ENCODE results near the gene CYTL1. TPM values are rescaled to one million over a fixed set of nuclear protein-coding genes. Genes with fewer than 3 reads are reported as not detected.

Gene CYTL1
- total and polyA plus RNA-seq, 2 of the 4 experiments (the other 2 are of a cell fraction) = 1.3 to 7.4 TPM

DNA sequence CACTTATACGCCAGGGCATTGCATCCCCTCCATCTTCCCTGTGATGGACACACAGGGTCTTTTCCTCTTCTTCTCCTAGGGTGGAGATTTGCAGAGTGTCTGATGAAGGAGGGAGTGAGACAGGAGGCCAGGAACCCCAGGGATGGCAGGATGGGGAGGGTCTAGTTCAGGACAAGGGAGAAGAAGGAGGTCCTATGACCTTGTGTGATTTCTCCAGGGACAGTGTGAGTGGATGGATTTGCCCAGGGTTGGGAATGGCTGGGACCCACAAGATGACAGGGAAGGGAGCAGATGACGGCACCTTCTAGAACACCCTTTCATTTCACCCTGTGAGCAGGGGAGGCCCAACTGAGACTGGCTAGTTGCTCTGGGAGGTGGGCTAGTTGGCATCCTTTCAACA lies 34.2 kb downstream of the CYTL1 start:
- CTCF ChIA-PET = no interaction called here

More for the DNA sequence above, 34.2 kb downstream of the CYTL1 start:
- no peak overlapping the region for H3K4me3 ChIP-seq (ENCODE audit: insufficient read depth, low read depth, low read length)
- DNase-seq = no peak
- H3K56ac ChIP-seq (ENCODE audit: extremely low read depth, insufficient read depth, low read length) = no peak overlapping the region
- H3K14ac ChIP-seq (replicated peaks; ENCODE audit: low read depth, low read length) = no peak overlapping the region
- no peak overlapping the region for H2BK15ac ChIP-seq (ENCODE audit: low read depth, low read length)
- H3K4me1 ChIP-seq (ENCODE audit: control insufficient read depth, insufficient read depth, low read length) = no peaks in the 10 kb centered on the region; the same call in 1 of the 2 replicates
- BruUV-seq (replicated peaks) = no TSS peak
- dilution Hi-C loops (cut with HindIII; ENCODE audit: low sequenced_read_pairs, unreplicated experiment) = no loop called here
- H3K79me1 ChIP-seq (ENCODE audit: low read depth in 1 of 2, low read length in 2 of 2) = no peaks in the 10 kb centered on the region
- no peaks in the 10 kb centered on the region for H3K9me1 ChIP-seq (ENCODE audit: insufficient read depth, low read length)
- no peak overlapping the region for H3K4me2 ChIP-seq (ENCODE audit: low read depth, low read length)
- no peak for TF ChIP-seq RFX5 (IDR thresholded peaks at IDR 0.05; ENCODE audit: low read depth, low read length)
- no peak for TF ChIP-seq SMC3 (IDR thresholded peaks at IDR 0.05; ENCODE audit: low read depth, low read length)
- no peak for TF ChIP-seq MXI1 (IDR thresholded peaks at IDR 0.05; ENCODE audit: borderline replicate concordance, low read depth, low read length)
- no peak for TF ChIP-seq CEBPB (IDR thresholded peaks at IDR 0.05; ENCODE audit: low read depth, low read length)
- no peak for TF ChIP-seq FOS (IDR thresholded peaks at IDR 0.05; ENCODE audit: low read depth, low read length)
- no peak for TF ChIP-seq MAFK (IDR thresholded peaks at IDR 0.05; ENCODE audit: low read depth, low read length)
- TF ChIP-seq, protein P1, sequence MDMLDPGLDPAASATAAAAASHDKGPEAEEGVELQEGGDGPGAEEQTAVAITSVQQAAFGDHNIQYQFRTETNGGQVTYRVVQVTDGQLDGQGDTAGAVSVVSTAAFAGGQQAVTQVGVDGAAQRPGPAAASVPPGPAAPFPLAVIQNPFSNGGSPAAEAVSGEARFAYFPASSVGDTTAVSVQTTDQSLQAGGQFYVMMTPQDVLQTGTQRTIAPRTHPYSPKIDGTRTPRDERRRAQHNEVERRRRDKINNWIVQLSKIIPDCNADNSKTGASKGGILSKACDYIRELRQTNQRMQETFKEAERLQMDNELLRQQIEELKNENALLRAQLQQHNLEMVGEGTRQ (IDR thresholded peaks at IDR 0.05; ENCODE audit: low read depth, low read length) = no peak
- no peak for TF ChIP-seq POLR2A (IDR thresholded peaks at IDR 0.05; ENCODE audit: low read depth, low read length)
- TF ChIP-seq CHD1 (IDR thresholded peaks at IDR 0.05; ENCODE audit: low read depth, low read length) = no peak
- H2BK20ac ChIP-seq (ENCODE audit: low read depth, low read length) = no peak overlapping the region
- H4K20me1 ChIP-seq (ENCODE audit: insufficient read depth, low read length) = no peaks in the 10 kb centered on the region
- no peaks in the 10 kb centered on the region for H3K36me3 ChIP-seq (ENCODE audit: control insufficient read depth, insufficient read depth, low read length)
- no peak overlapping the region for H3K9ac ChIP-seq (ENCODE audit: low read depth, low read length)
- H3K27ac ChIP-seq (ENCODE audit: insufficient read depth, low read length) = no peak overlapping the region
- H2BK120ac ChIP-seq (ENCODE audit: low read depth, low read length) = no peak overlapping the region
- no peak overlapping the region for H2AK5ac ChIP-seq (ENCODE audit: low read depth, low read length)
- no peak overlapping the region for H3K18ac ChIP-seq (ENCODE audit: low read depth, low read length)
- no peak overlapping the region for H4K91ac ChIP-seq (ENCODE audit: insufficient read depth, low read depth, low read length)
- in situ Hi-C loops (cut with MboI; ENCODE audit: low sequenced_read_pairs) = no loop called here
- no peak for ATAC-seq (ENCODE audit: low read depth)
- H3K4ac ChIP-seq (ENCODE audit: low read depth, low read length) = no peak overlapping the region
- H4K5ac ChIP-seq (ENCODE audit: low read depth, low read length) = no peak overlapping the region
- no peak overlapping the region for H2AFZ ChIP-seq (replicated peaks; ENCODE audit: low read length, poor library complexity)
- peaks cover 14% of the 10 kb centered on the region for H3K27me3 ChIP-seq (ENCODE audit: control insufficient read depth, insufficient read depth, low read length)
- H3K23ac ChIP-seq (ENCODE audit: low read depth, low read length) = no peak overlapping the region
- H2AK9ac ChIP-seq (replicated peaks; ENCODE audit: low read depth, low read length, poor library complexity) = no peak overlapping the region
- no peak overlapping the region for H2BK5ac ChIP-seq (ENCODE audit: low read depth, low read length, poor library complexity, severe bottlenecking)
- no peaks in the 10 kb centered on the region for H3K9me3 ChIP-seq (ENCODE audit: control insufficient read depth, insufficient read depth, low read length)
- WGBS, 2 experiments (ENCODE audit: extremely low coverage in 2 of 2, insufficient read length in 1 of 2) = no CpG with 5 or more reads among the region's 2 CpGs
- POLR2A ChIA-PET (ENCODE audit: unreplicated experiment) = no interaction called here
- intact Hi-C loops (cut with micrococcal nuclease) = no loop called here
- no peak overlapping the region for H4K8ac ChIP-seq (ENCODE audit: low read depth in 2 of 2, low read length in 2 of 2)
